Measurements from ENCODE around the gene FAM241B. TPM values are rescaled to one million over a fixed set of nuclear protein-coding genes. Genes with fewer than 3 reads are reported as not detected.

The FAM241B gene
- polyA plus RNA-seq, 1 donor (not counting 4 experiments of a cell fraction or from before 2014, with no cell fraction given), result 7.9 TPM

DNA sequence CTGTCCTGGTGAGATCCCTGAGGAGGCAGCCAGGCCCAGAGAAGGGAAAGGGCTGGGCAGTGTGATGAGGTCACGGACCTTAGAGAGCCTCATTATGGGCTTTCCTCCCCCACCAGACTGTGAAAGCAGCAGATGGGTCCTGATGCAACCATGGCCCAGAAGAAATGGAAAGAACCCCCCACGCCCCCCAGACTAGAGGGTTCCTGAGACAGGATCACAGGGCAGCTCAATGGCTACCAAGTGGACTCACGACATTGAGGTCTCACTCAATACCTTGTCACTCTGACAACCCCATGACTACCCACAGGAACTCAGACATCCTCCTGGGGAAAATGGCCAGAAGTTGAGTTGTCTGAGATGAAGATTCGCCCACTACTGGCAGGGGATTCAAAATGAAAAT lies 36.7 kb downstream of the FAM241B start:
- Histone ChIP-seq H3K9me3 (ENCODE audit: control insufficient read depth, low read depth, low read length) (no peaks in the 10 kb centered on the region), H3K4me2 (ENCODE audit: control insufficient read depth, extremely low read depth, insufficient read depth, low read depth, low read length) (no peak overlapping the region), H3K79me2 (ENCODE audit: control insufficient read depth, insufficient read depth, low read length) (no peaks in the 10 kb centered on the region), H4K20me1 (ENCODE audit: control insufficient read depth, extremely low read depth, insufficient read depth, low read length) (no peaks in the 10 kb centered on the region), H3K4me1 (ENCODE audit: control insufficient read depth, extremely low read depth, insufficient read depth, low read length) (no peaks in the 10 kb centered on the region), H3K36me3 (ENCODE audit: control insufficient read depth in 2 of 2, extremely low read depth in 1 of 2, insufficient read depth in 2 of 2, low read length in 2 of 2) (no peaks in the 10 kb centered on the region), H2AFZ (ENCODE audit: control insufficient read depth, low read length) (no peak overlapping the region), H3K9ac (ENCODE audit: control insufficient read depth, extremely low read depth, insufficient read depth, low read length) (no peak overlapping the region), H3K4me3 (ENCODE audit: control insufficient read depth in 2 of 3, extremely low read depth in 1 of 3, insufficient read depth in 2 of 3, low read depth in 1 of 3, low read length in 3 of 3) (no peak overlapping the region), H3K27me3 (ENCODE audit: control insufficient read depth, extremely low read depth, insufficient read depth, low read length) (peaks cover 66% of the 10 kb centered on the region), H3K9me1 (ENCODE audit: control insufficient read depth, extremely low read depth, insufficient read depth, low read length) (no peaks in the 10 kb centered on the region), H3K27ac (ENCODE audit: control insufficient read depth, insufficient read depth, low read length) (no peak overlapping the region)
- DNase-seq (ENCODE audit: low read depth, low spot score) (no peak), FAIRE-seq (no peak)
- dilution Hi-C loops (cut with MboI; ENCODE audit: extremely low pct_ligation_motif_present, low sequenced_read_pairs), result no loop called here
- TF ChIP-seq, protein P1, sequence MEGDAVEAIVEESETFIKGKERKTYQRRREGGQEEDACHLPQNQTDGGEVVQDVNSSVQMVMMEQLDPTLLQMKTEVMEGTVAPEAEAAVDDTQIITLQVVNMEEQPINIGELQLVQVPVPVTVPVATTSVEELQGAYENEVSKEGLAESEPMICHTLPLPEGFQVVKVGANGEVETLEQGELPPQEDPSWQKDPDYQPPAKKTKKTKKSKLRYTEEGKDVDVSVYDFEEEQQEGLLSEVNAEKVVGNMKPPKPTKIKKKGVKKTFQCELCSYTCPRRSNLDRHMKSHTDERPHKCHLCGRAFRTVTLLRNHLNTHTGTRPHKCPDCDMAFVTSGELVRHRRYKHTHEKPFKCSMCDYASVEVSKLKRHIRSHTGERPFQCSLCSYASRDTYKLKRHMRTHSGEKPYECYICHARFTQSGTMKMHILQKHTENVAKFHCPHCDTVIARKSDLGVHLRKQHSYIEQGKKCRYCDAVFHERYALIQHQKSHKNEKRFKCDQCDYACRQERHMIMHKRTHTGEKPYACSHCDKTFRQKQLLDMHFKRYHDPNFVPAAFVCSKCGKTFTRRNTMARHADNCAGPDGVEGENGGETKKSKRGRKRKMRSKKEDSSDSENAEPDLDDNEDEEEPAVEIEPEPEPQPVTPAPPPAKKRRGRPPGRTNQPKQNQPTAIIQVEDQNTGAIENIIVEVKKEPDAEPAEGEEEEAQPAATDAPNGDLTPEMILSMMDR (optimal IDR thresholded peaks at IDR 0.05 in 1 of 3, IDR thresholded peaks at IDR 0.05 in 1 of 3, conservative IDR thresholded peaks at IDR 0.05 in 1 of 3; ENCODE audit: extremely low read depth in 1 of 3, insufficient read depth in 2 of 3, low read length in 3 of 3), result no peak
- TF ChIP-seq EZH2 (IDR thresholded peaks at IDR 0.05; ENCODE audit: low read length), result no peak

DNA sequence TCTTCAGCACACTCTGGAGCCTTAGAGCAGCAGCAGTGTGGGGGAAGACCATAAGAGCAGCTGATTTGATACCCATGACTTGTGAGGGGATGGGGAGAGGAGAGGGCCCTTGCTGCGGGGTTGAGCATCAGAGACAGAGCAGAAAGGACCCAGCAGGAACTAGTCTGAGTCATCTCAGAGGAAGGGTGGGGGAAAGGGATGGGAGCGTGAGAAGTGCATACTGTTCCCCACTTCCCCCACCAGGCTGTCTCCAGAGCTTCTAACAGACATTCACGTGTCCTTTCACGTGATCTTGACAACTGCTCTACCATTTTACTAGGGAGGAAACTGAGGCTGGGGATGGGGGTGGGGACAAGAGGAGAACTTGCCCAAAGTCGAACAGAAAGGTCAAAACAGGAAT lies 38.7 kb downstream of the FAM241B start:
- DNase-seq (ENCODE audit: low read depth, low spot score) (no peak), FAIRE-seq (no peak)
- Histone ChIP-seq H3K9me1 (ENCODE audit: control insufficient read depth, extremely low read depth, insufficient read depth, low read length) (no peaks in the 10 kb centered on the region), H3K36me3 (ENCODE audit: control insufficient read depth in 2 of 2, extremely low read depth in 1 of 2, insufficient read depth in 2 of 2, low read length in 2 of 2) (no peaks in the 10 kb centered on the region), H4K20me1 (ENCODE audit: control insufficient read depth, extremely low read depth, insufficient read depth, low read length) (no peaks in the 10 kb centered on the region), H3K79me2 (ENCODE audit: control insufficient read depth, insufficient read depth, low read length) (no peaks in the 10 kb centered on the region), H3K4me1 (ENCODE audit: control insufficient read depth, extremely low read depth, insufficient read depth, low read length) (no peaks in the 10 kb centered on the region), H3K27me3 (ENCODE audit: control insufficient read depth, extremely low read depth, insufficient read depth, low read length) (peaks cover 51% of the 10 kb centered on the region), H3K4me3 (ENCODE audit: control insufficient read depth in 2 of 3, extremely low read depth in 1 of 3, insufficient read depth in 2 of 3, low read depth in 1 of 3, low read length in 3 of 3) (no peak overlapping the region), H3K9ac (ENCODE audit: control insufficient read depth, extremely low read depth, insufficient read depth, low read length) (no peak overlapping the region), H3K27ac (ENCODE audit: control insufficient read depth, insufficient read depth, low read length) (no peak overlapping the region), H3K4me2 (ENCODE audit: control insufficient read depth, extremely low read depth, insufficient read depth, low read depth, low read length) (no peak overlapping the region), H2AFZ (ENCODE audit: control insufficient read depth, low read length) (no peak overlapping the region), H3K9me3 (ENCODE audit: control insufficient read depth, low read depth, low read length) (no peaks in the 10 kb centered on the region)
- TF ChIP-seq EZH2 (IDR thresholded peaks at IDR 0.05; ENCODE audit: low read length), result no peak
- TF ChIP-seq, protein P1 (optimal IDR thresholded peaks at IDR 0.05 in 1 of 3, IDR thresholded peaks at IDR 0.05 in 1 of 3, conservative IDR thresholded peaks at IDR 0.05 in 1 of 3; ENCODE audit: extremely low read depth in 1 of 3, insufficient read depth in 2 of 3, low read length in 3 of 3), result no peak
- dilution Hi-C loops (cut with MboI; ENCODE audit: extremely low pct_ligation_motif_present, low sequenced_read_pairs), result no loop called here
